Measurements from ENCODE around the gene EML1.

Gene EML1

DNA sequence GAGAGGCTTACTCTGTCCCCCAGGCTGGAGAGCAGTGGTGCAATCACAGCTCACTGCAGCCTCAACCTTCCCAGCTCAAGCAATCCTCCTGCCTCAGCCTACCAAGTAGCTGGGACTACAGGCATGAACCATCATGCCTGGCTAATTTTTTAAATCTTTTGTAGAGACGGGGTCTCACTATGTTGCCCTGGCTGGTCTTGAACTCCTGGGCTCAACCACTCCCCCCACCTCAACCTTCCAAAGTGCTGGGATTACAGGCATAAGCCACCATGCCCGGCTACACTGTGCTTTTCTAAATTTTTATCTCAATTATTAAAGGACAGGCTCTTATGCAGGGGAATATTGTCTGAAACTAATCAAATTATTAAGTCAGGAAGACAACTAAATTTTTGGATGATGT is 44.6 kb downstream of the EML1 start:
- no peak for DNase-seq

DNA sequence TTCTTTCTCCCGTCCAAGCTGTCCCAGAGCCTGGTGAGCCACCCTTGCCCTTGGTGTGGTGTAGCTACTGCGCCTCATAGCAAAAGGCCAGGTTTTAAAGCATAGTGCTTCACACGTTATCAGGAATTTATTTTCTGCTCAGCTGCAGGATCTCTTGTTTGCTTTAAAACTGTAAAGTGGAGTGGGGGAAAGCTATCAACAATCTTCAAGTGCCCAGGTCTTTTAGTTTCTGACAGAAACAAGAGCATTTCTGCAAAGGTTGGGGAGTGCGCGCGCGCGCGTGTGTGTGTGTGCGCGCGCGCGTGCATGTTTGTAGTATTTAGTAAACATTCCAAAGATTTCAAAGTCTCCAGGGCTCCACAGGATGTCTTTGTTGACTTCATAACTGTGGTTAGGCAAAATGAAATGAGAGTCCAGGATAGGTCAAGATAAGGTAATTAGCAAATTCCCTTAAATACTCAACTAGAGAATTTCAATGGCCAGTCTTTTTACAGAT is 45.5 kb downstream of the EML1 start:
- DNase-seq = no peak

DNA sequence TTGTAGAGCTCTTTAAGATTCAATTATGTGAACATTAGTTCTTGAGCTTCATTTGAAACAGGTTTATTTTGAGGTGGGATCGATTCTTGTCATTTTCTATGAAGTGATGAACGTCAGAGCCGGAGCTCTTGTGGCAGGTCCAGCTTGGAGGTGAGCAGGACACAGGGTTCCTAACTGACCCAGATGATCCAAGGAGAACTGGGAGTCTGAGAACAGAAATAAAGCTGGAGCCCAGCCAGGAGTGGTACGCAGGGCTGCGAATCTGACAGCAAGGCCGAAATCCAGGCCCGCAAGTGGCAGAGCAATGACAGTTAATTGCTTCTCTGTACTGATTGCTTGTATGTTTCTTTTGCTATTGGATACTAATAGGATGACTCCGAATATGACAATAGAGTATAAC is 46.5 kb downstream of the EML1 start:
- DNase-seq = no peak

DNA sequence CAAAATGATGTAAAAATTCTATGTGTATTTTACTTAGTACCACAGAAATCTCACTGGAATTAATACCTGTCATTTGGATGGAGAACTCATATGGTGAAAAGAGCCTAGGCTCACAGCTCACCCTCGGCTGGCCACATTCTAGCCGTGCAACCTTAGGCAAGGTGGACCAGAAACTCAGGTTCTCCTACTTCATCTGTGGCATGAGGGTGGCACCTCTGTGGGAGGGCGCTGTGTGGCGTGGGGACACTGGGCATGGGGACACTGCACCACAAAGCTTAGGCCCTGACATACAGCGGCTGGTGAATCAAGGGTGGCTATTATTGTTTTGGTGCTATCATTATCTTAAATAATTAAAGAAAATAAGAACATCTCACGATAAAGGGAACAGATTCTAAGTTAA is 47.1 kb downstream of the EML1 start:
- no peak for DNase-seq

DNA sequence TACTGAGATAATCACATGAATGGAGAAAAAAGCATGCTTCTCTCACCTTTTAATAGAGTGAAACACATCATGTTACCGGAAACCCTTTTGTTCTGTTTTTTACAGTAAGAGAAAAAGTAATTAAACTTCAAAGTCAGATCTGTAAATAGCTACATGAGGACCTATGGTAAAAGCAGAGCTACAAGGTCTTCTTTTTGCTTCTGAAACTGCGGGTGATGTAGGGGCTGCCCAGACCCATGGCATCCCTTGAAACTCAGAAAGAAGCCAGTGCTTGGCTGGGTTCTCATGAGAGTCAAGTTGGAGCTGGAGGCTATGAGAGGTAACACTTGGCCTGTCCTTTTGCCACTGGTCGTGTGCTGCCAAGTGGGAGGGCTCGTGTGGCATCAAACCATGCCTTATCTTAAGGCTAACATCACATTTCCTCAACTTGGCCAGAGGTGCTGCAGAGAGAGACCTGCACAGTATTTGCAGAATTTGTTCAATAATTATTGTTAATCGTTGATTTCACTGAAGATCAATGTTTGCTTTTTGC is 47.6 kb downstream of the EML1 start:
- no peak for DNase-seq

DNA sequence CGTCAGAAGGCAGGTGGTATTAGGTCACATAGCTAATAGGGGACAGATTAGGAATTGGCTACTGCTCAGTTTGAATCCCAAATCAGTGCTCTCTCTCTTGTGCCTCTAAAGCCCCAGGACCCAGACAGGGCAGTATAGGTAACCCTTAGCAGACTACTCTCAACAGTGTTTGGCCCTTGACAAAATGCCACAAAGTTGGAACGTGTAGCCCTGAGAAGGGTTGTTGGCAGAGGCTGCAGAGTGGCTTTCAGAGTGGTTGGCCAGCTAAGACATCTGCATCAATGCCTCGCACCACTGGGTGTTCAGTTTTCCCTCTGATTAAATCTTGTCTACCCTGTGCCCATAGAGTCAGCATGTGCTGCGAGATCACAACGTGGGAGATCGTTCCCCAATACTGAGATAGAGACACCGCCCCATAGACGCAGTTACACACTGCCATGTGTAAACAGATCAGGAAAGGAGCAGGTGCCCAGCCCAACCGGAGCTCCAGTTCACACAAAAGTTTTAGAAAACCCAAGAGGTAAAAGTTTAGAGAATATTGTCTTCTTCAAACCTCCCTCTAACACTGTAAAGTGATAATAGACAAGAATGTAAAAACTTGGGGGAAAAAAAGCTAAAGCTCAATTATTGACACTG is 48.3 kb downstream of the EML1 start:
- DNase-seq = no peak

DNA sequence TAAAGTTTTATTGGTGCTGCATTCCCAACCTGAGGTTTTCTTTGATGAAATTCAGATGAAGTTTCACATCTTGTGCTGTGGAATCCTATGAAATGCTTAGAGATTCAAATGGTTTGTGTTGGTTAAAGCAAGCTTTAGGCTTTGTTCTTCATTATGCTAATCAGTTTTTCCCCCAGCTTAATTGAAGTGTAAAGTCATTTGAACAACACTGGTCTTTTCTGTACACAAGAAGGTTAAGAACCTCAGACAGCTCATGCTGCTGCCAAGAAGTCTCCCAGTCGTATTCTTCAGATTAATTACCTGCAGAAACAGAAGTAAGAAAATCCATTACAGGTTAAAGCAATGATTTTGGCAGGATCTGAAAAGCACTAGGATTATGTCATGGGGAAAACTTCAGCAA is 48.9 kb downstream of the EML1 start:
- DNase-seq = no peak

DNA sequence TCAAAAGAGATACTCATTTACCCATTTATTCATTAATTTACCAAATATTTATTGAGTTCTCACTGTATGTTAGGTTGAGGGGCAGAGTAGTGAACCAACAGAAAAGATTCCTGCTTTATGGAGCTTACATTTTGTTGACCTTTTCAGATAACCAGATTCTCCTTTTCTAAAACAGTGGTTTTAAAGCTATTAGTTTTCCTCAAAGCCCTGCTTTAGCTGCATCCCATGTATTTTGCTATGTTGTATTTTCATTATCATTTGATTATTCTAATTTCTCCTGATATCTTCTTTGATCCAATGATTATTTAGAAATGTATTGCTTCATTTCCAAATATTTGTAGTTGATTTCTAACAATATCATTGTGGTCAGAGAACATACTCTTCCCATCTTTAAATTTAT is 53.6 kb downstream of the EML1 start:
- no peak for DNase-seq

DNA sequence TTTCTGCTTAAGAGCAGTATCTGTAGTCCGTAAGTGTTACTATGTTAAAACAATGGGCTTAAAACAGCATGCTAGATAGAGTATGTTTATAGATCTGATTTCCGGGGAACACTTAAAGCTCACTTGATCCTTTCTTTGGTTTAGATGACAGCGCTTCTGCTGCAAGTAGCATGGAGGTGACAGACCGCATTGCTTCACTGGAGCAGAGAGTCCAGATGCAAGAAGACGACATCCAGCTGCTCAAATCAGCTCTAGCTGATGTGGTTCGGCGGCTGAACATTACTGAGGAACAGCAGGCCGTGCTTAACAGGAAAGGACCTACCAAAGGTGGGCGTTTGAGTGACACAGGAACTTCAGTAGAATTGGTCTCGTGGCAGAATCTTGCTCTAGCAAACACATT is 57.5 kb downstream of the EML1 start:
- no peak for DNase-seq

DNA sequence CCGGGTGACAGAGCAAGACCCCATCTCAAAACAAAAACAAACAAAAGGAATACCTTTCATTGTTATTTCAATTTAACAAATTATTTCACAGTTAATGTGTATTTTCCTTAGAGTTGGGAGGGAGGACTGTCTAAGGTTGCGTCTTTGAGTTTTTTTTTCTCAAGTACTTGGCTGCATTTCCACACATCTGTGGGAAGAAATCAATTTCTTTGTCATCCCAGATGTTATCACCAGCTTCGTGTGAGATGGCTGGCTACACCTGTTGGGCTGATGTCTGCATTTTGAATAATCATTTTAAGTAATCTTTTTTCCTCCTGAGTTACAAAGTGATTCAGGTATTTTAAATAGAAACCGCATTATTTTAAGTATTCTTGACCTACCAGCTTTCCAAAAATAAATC is 59.4 kb downstream of the EML1 start:
- no peak for DNase-seq

DNA sequence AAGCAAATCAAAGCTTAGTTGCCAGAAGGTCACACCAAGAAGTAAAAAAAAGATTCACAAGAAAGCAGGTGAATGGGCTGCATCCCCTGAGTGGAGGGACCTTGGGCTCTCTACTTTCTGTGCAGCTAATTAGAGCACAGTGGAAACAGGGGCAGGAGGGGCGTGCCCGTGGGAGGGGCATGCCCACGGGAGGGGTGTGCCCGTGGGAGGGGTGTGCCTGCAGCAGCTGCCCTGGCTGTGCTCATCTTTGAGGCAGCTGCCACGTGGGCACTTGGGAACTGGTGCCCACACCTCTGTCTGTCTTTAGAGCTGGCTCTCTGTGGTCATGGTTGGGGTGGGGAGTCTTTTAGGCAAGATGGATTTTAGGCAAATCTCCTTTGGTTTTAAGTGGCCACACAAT is 60.0 kb downstream of the EML1 start:
- no peak for DNase-seq

DNA sequence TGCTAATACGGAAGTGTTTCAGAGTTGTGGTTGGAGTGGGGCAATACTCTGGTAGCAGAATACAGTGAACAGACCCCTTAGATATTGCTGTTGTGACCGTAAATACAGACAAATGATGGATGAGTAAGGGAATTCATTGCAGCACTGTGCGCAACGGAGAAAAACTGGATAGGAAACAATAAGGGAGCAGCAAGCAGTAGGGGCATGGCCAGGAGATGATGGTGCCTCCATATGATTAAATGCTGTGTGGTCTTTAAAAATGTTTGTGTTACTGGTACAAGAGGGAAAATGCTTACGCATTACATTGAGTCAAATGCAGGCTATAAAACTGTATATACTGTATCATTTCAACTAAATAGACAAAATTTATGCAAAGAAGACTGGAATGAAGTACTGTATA is 61.6 kb downstream of the EML1 start:
- DNase-seq = no peak

DNA sequence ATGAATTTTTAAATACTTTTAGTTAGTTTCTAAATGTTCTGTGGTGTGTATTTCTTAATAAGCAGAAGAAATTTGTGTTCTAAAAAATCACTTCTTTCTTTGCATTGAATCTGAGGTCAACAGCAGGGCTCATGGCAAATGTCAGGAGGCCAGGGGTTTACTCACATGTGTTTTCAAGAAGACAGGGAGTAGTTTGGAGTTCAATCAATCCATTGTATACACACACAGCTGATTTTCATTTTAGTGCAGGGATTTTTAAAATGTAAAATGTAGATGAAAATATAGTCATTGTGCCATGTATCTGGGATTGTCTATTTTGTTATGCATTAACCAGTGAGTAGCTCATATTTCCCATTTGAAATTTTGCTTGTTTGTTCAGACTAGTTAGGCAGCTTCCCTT is 62.1 kb downstream of the EML1 start:
- DNase-seq = no peak

DNA sequence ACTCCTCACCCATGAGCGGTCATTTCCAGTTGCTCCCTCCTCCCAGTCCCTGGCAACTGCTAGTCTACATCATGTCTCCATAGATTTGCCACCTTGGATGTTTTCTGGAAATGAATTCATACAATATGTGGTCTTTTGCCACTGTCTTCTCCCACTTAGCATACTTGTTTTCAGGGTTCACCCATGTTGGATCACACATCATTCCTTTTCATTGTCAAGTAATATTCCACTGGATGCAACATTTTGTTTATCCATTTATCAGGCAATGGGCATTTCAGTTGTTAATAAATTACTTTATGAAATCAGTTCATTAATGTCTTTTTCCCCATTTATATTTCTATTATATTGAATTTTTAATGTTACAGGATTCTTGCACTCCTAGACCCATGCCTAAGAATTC is 64.3 kb downstream of the EML1 start:
- no peak for DNase-seq

DNA sequence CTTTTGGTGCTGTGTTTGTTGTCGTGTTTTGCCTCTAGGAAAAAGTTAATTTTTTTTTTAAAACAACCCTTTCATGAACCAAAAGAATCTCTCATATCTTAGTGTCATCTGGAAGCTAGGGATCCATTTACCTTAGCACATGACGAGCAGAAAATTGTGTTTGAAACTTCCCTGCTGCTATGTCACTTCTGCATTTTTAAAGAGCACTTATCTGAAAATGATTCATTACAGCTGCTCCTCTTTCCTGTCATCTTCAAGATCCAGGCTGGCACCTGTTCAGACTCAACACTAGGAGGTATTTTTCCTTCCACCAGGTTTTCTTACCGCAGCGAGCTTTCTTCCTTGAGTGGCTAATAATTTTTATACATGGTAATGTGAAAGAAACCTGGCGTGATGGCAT is 67.0 kb downstream of the EML1 start:
- no peak for DNase-seq

DNA sequence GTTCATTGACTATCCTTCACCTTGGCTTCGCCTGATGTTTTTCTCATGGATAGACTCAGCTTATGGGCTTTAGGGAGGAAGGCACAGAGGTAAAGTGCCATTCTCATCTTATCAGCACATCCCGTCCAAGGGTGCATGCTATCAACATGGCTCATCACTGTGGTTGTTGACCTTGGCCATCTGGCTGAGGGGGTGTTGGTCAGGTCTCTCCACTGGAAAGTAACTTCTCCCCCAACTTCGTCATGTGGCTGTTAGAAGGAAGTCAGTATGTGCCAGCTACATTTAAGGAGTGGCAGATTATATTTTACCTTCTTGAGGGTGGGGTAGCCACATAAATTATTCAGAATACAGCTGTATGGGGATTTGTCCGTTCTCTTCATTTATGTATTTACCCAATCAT is 68.9 kb downstream of the EML1 start:
- DNase-seq = no peak

DNA sequence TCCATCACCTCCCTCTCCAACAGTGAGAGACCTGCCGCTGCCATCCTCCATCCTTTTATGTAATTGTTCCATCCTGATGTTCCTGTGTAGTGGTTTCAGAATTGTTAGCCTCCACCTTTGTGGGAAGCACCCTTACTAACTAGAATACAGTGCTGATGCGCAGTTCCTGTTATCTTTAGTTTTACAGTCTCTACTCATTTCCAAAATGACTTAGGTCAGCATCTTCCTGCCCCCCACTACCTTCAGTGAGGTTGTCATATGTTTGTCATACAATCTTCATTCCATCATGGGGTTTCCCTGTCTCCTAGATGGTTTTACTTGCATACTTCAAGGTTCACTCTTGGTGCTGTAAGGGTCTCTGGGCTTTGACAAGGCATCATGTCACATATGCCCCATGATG is 69.8 kb downstream of the EML1 start:
- DNase-seq = no peak

DNA sequence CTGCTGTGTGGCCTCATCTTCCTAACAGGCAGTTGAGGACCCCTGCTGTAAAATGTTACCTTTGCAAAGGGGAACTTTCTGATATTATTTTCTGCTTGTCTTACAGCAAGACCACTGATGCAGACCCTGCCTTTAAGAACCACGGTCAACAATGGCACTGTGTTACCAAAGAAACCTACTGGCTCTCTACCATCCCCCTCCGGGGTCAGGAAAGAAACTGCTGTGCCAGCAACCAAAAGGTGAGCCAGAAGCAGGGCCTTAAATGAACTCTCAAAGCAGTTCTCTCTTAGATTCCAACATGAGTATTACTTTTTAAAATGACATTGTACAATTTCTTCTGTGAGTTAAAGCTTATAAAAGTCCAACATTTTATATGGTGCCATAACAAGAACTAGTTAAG is 72.2 kb downstream of the EML1 start:
- DNase-seq = no peak

DNA sequence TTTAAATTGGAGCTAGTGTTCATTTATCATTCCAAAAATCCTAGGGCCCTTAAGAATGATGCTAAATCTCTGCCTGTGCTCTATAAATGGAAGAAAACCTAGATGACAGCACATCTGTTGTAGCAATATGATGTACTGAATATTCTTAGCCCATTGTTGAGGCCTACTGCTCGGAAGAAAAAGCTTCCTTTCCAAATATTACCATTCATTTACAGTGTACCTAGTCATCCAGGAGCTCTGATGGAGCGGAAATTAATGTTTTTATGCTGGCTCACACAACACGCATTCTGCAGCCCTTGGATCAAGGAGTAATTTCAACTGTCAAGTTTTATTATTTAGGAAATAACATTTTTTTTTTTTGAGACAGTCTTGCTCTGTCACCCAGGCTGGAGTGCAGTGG is 77.4 kb downstream of the EML1 start:
- no peak for DNase-seq

DNA sequence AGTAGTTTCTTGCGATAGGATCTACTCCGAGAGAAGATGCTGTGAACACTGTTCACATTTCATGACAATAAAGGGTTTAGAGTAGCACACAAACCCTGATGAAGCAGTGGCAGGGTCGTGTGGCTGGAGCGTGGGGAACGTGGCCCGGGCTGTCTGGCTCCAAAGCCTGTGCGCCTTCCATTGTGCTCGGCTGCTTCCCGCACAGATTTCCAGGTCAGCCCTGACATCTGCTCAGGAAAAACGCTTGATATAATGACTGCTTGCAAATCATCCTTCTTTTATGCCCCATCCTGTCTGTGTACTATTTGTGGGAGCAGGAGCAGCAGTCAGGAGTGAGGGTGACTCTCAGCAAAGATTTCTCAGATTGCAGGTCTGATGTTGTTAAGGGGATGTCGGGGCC is 78.6 kb downstream of the EML1 start:
- DNase-seq = no peak

DNA sequence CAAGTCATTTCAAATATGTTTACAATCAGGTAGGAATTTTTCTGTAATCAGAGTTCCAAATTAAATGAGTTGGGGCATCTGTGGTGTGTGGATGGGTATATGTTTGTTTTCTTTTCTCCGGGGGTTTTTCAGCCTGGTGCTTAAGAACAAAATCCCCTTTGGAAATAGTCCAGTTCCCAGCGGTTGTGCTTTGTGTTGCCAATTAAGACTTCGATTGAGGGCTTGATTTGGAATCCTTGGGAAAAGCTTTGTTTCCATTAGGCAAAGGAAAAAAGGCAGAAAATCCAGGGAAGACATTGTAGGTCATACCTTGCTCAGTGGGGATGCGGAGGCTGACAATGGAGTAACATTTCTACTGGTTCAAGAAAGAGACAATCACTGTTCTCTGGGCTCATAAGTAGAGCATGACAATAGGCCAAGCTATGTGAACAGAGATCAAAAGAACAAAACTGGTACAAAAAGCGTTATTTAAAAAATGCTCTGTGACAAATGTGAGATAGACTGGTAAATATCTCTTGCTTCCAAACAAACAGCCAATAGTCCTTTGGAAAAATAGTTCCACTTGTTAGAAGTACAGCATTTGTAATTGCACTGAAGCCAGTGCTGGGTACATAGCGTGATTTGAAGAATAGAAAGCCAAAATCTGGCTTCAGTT is 79.7 kb downstream of the EML1 start:
- DNase-seq = no peak

DNA sequence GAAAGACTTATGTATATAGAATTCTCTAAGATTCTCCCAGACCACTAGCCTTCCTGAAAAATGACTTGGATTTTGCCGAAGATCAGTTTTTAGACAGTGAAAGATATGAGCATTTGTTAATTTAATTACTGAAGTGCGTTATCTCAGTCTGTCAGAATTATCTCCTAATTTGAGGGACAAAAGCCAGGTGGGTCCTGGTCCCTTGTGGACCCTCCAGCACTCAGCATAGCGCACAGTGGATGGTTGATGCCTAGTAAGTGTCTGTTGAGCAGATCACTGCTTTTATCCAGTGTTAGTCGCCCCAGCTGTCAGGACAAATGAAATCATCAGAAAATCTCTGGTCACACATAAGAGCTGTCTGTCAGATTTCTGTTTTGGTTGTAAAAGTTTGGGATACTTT is 80.4 kb downstream of the EML1 start:
- no peak for DNase-seq

DNA sequence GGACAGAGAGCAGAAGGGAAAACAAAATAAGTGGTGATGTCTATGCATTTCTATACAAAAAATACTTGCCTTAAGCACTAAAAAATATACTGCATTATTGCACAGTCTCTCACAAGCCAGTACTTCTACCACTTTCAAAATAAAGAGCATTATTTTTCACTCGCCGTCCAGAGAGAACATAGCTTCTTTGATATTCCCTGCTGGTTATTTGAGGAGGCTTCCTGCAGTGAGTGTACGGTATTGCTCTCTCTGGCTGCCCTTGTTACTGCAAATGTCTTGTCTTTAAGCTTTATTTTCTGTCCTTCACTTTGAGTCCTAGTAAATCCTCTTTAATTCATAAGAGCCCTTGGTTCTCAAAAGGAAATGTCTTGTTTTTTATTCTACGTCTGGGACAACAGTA is 81.1 kb downstream of the EML1 start:
- no peak for DNase-seq

DNA sequence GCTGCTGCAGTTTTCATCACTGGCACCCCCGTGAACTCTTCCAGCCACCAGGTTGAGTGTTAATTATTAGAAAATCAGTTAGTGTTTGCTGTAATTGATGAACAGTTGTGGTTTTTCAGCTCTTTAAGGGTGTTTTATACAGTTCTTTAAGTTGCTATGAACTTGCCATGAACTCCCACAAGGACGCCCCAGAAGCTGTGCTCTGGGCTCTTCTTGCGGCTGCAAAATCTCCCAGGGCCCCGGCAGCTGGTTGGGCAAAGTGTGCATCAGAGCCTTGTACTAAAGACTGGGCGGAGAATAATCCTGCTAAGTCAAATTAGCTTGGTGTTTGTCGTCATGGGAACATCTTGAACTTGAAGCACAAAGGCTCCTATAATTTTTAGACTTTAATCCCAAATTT is 82.2 kb downstream of the EML1 start:
- no peak for DNase-seq

DNA sequence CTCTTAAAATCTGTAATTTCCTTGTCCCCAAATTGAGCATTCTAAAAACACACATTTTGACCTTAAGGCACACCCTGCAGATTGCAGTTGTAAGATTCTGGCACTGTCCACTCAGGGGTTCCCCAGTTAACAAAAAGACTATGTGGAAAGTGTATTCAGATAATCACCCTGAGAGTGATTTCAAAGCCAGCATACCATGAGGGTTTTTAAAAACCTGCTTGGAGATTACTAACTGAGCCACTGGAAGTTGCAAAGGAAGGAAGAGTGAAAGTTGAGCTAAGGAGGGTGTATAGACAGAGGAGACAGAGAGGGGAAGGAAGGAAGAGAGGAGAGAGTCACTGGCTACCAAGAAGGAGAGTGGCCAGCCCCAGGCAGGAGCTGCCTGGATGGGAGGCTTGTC is 82.6 kb downstream of the EML1 start:
- DNase-seq = no peak
